ENCODE data around the gene DCUN1D1. TPM values are rescaled to one million over a fixed set of nuclear protein-coding genes. Genes with fewer than 3 reads are reported as not detected.
A peak's percentile ranks its signal among the peaks of the same experiment; 100 is the strongest.

DCUN1D1 gene
- total and polyA plus RNA-seq, 2 donors = 13.7 to 20.7 TPM

GRCh38 chr3:182935803-182936202, 44.5 kb downstream of the DCUN1D1 start:
- Histone ChIP-seq H3K4me1 (ENCODE audit: control insufficient read depth in 2 of 2, insufficient read depth in 2 of 2, low read length in 2 of 2) (peaks cover 0 to 2% of the 10 kb centered on the region in 2 donors), H3K27ac (ENCODE audit: low read depth in 1 of 2, low read length in 1 of 2) (no peak overlapping the region), H3K27me3 (ENCODE audit: control insufficient read depth in 2 of 2, insufficient read depth in 1 of 2, low read length in 1 of 2) (no peaks in the 10 kb centered on the region), H3K4me3 (ENCODE audit: low read length in 2 of 2) (no peak overlapping the region), H3K9me3 (ENCODE audit: control insufficient read depth in 2 of 2, insufficient read depth in 1 of 2, low read length in 1 of 2) (no peaks in the 10 kb centered on the region), H3K36me3 (ENCODE audit: control insufficient read depth in 2 of 2, insufficient read depth in 2 of 2, low read length in 1 of 2) (no peaks in the 10 kb centered on the region)
- DNase-seq (ENCODE audit: low read depth in 6 of 9, low spot score in 9 of 9) = no peak
- WGBS = 93% methylated on average over 3 of the region's 3 CpGs

DNA sequence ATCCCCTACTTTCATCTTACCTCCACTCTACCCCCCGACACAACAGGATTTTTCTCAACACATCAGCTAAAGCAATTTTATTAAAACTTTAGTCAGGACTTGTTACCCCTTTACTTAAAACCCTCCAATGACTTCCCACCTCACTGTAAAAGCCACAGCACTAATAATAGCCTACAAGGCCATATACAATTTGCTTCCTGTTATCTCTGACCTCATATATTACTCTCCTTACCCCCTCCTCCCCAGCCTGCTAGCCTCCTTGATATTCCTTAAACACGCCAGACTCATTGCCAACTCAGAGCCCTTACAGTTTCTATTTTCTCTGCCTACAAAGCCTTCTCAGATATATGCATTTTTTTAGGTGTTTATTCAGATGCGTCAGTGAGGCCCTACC, 54.4 kb downstream of the DCUN1D1 start:
- H3K4me1 ChIP-seq (ENCODE audit: control insufficient read depth in 2 of 2, insufficient read depth in 2 of 2, low read length in 2 of 2) = no peaks in the 10 kb centered on the region
- no peak overlapping the region for H3K4me3 ChIP-seq (ENCODE audit: low read length in 2 of 2)
- H3K27me3 ChIP-seq (ENCODE audit: control insufficient read depth in 2 of 2, insufficient read depth in 1 of 2, low read length in 1 of 2) = no peaks in the 10 kb centered on the region
- no peak for DNase-seq (ENCODE audit: low read depth in 6 of 9, low spot score in 9 of 9)
- WGBS = 100% methylated on average over 3 of the region's 3 CpGs
- peaks cover 0 to 2% of the 10 kb centered on the region in 2 donors for H3K36me3 ChIP-seq (ENCODE audit: control insufficient read depth in 2 of 2, insufficient read depth in 2 of 2, low read length in 1 of 2)
- H3K27ac ChIP-seq (ENCODE audit: low read depth in 1 of 2, low read length in 1 of 2) = no peak overlapping the region
- no peaks in the 10 kb centered on the region for H3K9me3 ChIP-seq (ENCODE audit: control insufficient read depth in 2 of 2, insufficient read depth in 1 of 2, low read length in 1 of 2)

DNA sequence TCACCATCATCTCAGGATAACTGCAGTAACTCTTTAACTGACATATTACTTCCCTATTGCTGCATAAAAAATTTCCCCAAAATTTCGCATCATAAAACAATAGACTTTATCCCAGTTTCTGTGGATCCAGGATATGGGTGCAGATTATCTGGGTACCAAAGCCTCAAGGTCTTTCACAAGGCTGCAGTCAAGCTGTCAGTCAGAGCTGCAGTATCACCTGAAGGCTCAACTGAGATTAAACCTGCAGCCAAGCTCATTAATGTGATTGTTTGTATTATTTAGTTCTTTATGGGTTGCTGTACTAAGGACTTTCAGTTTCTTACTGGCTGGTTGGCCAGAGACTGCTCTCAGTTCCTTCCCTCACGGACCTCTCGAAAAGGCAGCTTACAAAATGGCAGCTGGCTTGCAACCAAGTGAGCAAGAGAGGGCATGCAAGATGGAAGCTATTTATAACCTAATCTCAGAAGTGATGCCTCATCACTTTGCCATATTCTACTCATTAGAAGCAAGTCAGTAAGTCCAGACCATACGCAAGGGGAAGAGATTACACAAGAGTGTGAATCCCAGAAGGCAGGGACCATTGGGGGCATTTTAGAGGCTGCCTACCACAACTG, 54.9 kb downstream of the DCUN1D1 start:
- H3K4me3 ChIP-seq (ENCODE audit: low read length in 2 of 2) = no peak overlapping the region
- no peaks in the 10 kb centered on the region for H3K27me3 ChIP-seq (ENCODE audit: control insufficient read depth in 2 of 2, insufficient read depth in 1 of 2, low read length in 1 of 2)
- peaks cover 0 to 6% of the 10 kb centered on the region in 2 donors for H3K36me3 ChIP-seq (ENCODE audit: control insufficient read depth in 2 of 2, insufficient read depth in 2 of 2, low read length in 1 of 2)
- H3K27ac ChIP-seq (ENCODE audit: low read depth in 1 of 2, low read length in 1 of 2) = peak overlapping the region in 1 of 2 donors; percentile 48
- 93% methylated on average over 4 of the region's 4 CpGs for WGBS
- H3K9me3 ChIP-seq (ENCODE audit: control insufficient read depth in 2 of 2, insufficient read depth in 1 of 2, low read length in 1 of 2) = no peaks in the 10 kb centered on the region
- no peaks in the 10 kb centered on the region for H3K4me1 ChIP-seq (ENCODE audit: control insufficient read depth in 2 of 2, insufficient read depth in 2 of 2, low read length in 2 of 2)
- DNase-seq (ENCODE audit: low read depth in 6 of 9, low spot score in 9 of 9) = peak in 1 of 9 donors; percentile 19

DNA sequence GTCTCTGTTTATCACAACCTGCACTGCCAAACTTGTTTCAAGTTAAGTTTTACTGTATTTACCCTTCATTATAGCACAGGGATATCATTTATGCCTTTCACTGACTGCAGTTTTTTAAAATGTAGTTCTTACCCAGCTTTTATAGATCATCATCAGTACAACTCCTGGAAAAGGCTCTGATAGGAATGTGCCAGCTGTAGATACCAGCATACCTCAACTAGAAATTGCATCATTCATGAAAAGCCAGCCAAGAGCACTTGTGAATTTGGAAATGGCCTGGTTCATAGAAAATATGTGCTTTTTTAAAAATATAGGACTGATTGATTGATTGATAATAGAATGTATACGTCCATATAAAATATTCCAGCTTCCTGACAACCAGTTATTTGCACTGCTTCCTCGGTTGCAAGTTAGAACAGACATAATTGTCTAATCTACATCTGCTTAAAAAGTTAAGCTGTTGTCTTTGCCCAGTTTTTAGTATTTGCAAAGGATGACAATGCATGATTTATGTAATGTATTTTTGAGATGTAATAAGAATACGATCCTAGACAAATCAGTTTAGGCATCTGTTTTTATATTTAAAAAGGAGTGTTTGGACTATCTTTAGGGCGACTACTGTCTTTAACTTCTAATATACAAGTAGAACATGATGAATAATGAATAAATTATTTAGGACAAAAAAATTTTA, 58.5 kb downstream of the DCUN1D1 start:
- 96% methylated on average over 4 of the region's 4 CpGs for WGBS
- no peaks in the 10 kb centered on the region for H3K27me3 ChIP-seq (ENCODE audit: control insufficient read depth in 2 of 2, insufficient read depth in 1 of 2, low read length in 1 of 2)
- H3K36me3 ChIP-seq (ENCODE audit: control insufficient read depth in 2 of 2, insufficient read depth in 2 of 2, low read length in 1 of 2) = peaks cover 0 to 17% of the 10 kb centered on the region in 2 donors
- no peak overlapping the region for H3K4me3 ChIP-seq (ENCODE audit: low read length in 2 of 2)
- H3K27ac ChIP-seq (ENCODE audit: low read depth in 1 of 2, low read length in 1 of 2) = no peak overlapping the region
- no peaks in the 10 kb centered on the region for H3K9me3 ChIP-seq (ENCODE audit: control insufficient read depth in 2 of 2, insufficient read depth in 1 of 2, low read length in 1 of 2)
- H3K4me1 ChIP-seq (ENCODE audit: control insufficient read depth in 2 of 2, insufficient read depth in 2 of 2, low read length in 2 of 2) = no peaks in the 10 kb centered on the region
- DNase-seq (ENCODE audit: low read depth in 6 of 9, low spot score in 9 of 9) = no peak

DNA sequence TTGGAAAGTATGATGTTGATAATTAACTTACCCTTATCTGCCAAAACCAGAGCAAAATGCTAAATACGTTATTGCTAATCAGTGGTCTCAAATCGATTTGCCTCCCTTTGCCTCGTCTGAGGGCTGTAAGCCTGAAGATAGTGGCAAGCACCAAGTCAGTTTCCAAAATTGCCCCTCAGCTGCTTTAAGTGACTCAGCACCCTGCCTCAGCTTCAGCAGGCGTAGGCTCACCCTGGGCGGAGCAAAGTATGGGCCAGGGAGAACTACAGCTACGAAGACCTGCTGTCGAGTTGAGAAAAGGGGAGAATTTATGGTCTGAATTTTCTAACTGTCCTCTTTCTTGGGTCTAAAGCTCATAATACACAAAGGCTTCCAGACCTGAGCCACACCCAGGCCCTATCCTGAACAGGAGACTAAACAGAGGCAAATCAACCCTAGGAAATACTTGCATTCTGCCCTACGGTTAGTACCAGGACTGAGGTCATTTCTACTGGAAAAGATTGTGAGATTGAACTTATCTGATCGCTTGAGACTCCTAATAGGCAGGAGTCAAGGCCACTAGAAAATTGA, 59.7 kb downstream of the DCUN1D1 start:
- H3K36me3 ChIP-seq (ENCODE audit: control insufficient read depth in 2 of 2, insufficient read depth in 2 of 2, low read length in 1 of 2) = peaks cover 0 to 23% of the 10 kb centered on the region in 2 donors
- H3K27ac ChIP-seq (ENCODE audit: low read depth in 1 of 2, low read length in 1 of 2) = no peak overlapping the region

GRCh38 chr3:182919866-182920357, 60.4 kb downstream of the DCUN1D1 start:
- no peak overlapping the region for H3K27ac ChIP-seq (ENCODE audit: low read depth in 1 of 2, low read length in 1 of 2)
- no peaks in the 10 kb centered on the region for H3K4me1 ChIP-seq (ENCODE audit: control insufficient read depth in 2 of 2, insufficient read depth in 2 of 2, low read length in 2 of 2)
- no peak overlapping the region for H3K4me3 ChIP-seq (ENCODE audit: low read length in 2 of 2)
- H3K9me3 ChIP-seq (ENCODE audit: control insufficient read depth in 2 of 2, insufficient read depth in 1 of 2, low read length in 1 of 2) = no peaks in the 10 kb centered on the region
- no peaks in the 10 kb centered on the region for H3K27me3 ChIP-seq (ENCODE audit: control insufficient read depth in 2 of 2, insufficient read depth in 1 of 2, low read length in 1 of 2)
- peaks cover 0 to 23% of the 10 kb centered on the region in 2 donors for H3K36me3 ChIP-seq (ENCODE audit: control insufficient read depth in 2 of 2, insufficient read depth in 2 of 2, low read length in 1 of 2)
- DNase-seq (ENCODE audit: low read depth in 6 of 9, low spot score in 9 of 9) = no peak
- WGBS = 97% methylated on average over 5 of the region's 5 CpGs

More for the DNA sequence above, 59.7 kb downstream of the DCUN1D1 start:
- no peaks in the 10 kb centered on the region for H3K27me3 ChIP-seq (ENCODE audit: control insufficient read depth in 2 of 2, insufficient read depth in 1 of 2, low read length in 1 of 2)
- WGBS = 97% methylated on average over 9 of the region's 9 CpGs
- no peak for DNase-seq (ENCODE audit: low read depth in 6 of 9, low spot score in 9 of 9)
- H3K9me3 ChIP-seq (ENCODE audit: control insufficient read depth in 2 of 2, insufficient read depth in 1 of 2, low read length in 1 of 2) = no peaks in the 10 kb centered on the region
- no peak overlapping the region for H3K4me3 ChIP-seq (ENCODE audit: low read length in 2 of 2)
- no peaks in the 10 kb centered on the region for H3K4me1 ChIP-seq (ENCODE audit: control insufficient read depth in 2 of 2, insufficient read depth in 2 of 2, low read length in 2 of 2)

DNA sequence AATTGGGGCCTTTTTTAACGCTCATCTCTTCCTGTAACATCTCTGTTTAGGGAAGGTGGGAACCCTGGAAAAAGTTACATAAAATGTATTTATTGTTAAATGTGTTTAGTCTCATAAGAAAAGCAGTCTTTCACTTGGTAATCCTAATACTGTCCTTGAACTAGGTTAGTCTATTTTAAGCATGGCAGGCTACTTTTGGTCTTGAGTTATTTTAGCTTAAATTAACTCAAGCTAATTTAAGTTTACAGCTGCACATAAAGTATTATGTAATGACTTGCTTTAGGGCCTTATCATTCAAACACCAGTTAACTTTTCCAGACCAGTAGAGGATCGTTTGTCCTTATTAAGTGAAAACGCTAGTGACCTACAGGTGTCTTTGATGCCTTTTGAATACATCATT, 63.2 kb downstream of the DCUN1D1 start:
- Histone ChIP-seq H3K4me3 (ENCODE audit: low read length in 2 of 2) (no peak overlapping the region), H3K9me3 (ENCODE audit: control insufficient read depth in 2 of 2, insufficient read depth in 1 of 2, low read length in 1 of 2) (no peaks in the 10 kb centered on the region), H3K4me1 (ENCODE audit: control insufficient read depth in 2 of 2, insufficient read depth in 2 of 2, low read length in 2 of 2) (peaks cover 3 to 4% of the 10 kb centered on the region in 2 donors), H3K27me3 (ENCODE audit: control insufficient read depth in 2 of 2, insufficient read depth in 1 of 2, low read length in 1 of 2) (no peaks in the 10 kb centered on the region), H3K36me3 (ENCODE audit: control insufficient read depth in 2 of 2, insufficient read depth in 2 of 2, low read length in 1 of 2) (peaks cover 0 to 29% of the 10 kb centered on the region in 2 donors), H3K27ac (ENCODE audit: low read depth in 1 of 2, low read length in 1 of 2) (no peak overlapping the region)
- 98% methylated on average over 3 of the region's 3 CpGs for WGBS
- no peak for DNase-seq (ENCODE audit: low read depth in 6 of 9, low spot score in 9 of 9)

GRCh38 chr3:182914341-182914740, 66.0 kb downstream of the DCUN1D1 start:
- 85% methylated on average over 1 of the region's 1 CpG for WGBS
- H3K27ac ChIP-seq (ENCODE audit: low read depth in 1 of 2, low read length in 1 of 2) = peak overlapping the region in 1 of 2 donors; percentile 9
- no peak overlapping the region for H3K4me3 ChIP-seq (ENCODE audit: low read length in 2 of 2)
- H3K9me3 ChIP-seq (ENCODE audit: control insufficient read depth in 2 of 2, insufficient read depth in 1 of 2, low read length in 1 of 2) = no peaks in the 10 kb centered on the region
- peak in 1 of 9 donors; percentile 19 for DNase-seq (ENCODE audit: low read depth in 6 of 9, low spot score in 9 of 9)
- H3K27me3 ChIP-seq (ENCODE audit: control insufficient read depth in 2 of 2, insufficient read depth in 1 of 2, low read length in 1 of 2) = no peaks in the 10 kb centered on the region
- peaks cover 7 to 34% of the 10 kb centered on the region in 2 donors for H3K36me3 ChIP-seq (ENCODE audit: control insufficient read depth in 2 of 2, insufficient read depth in 2 of 2, low read length in 1 of 2)
- peaks cover 3 to 16% of the 10 kb centered on the region in 2 donors for H3K4me1 ChIP-seq (ENCODE audit: control insufficient read depth in 2 of 2, insufficient read depth in 2 of 2, low read length in 2 of 2)

- H3K27me3 ChIP-seq (ENCODE audit: control insufficient read depth in 2 of 2, insufficient read depth in 1 of 2, low read length in 1 of 2) = no peaks in the 10 kb centered on the region
- DNase-seq (ENCODE audit: low read depth in 6 of 9, low spot score in 9 of 9) = peak in 5 of 9 donors; percentile 4 to 63 (median 12)
- peaks cover 7 to 32% of the 10 kb centered on the region in 2 donors for H3K36me3 ChIP-seq (ENCODE audit: control insufficient read depth in 2 of 2, insufficient read depth in 2 of 2, low read length in 1 of 2)
- H3K4me1 ChIP-seq (ENCODE audit: control insufficient read depth in 2 of 2, insufficient read depth in 2 of 2, low read length in 2 of 2) = peaks cover 3 to 16% of the 10 kb centered on the region in 2 donors
- H3K9me3 ChIP-seq (ENCODE audit: control insufficient read depth in 2 of 2, insufficient read depth in 1 of 2, low read length in 1 of 2) = no peaks in the 10 kb centered on the region
- H3K27ac ChIP-seq (ENCODE audit: low read depth in 1 of 2, low read length in 1 of 2) = peak overlapping the region; percentile 15 to 45
- H3K4me3 ChIP-seq (ENCODE audit: low read length in 2 of 2) = no peak overlapping the region
- 4% methylated on average over 4 of the region's 4 CpGs for WGBS
Observed at GRCh38 chr3:182913889-182914288, 66.4 kb downstream of the DCUN1D1 start.
